NCI-H774 (cell line): ENCODE data around the gene ACVRL1.

Experiments
- DNase-seq: peaks from one replicate; lab custom pipeline; 2025; lab: John Stamatoyannopoulos, UW

ACVRL1 gene

GRCh38 chr12:51917746-51918453 is 10.6 kb downstream of the ACVRL1 start:
- DNase-seq, result no peak

DNA sequence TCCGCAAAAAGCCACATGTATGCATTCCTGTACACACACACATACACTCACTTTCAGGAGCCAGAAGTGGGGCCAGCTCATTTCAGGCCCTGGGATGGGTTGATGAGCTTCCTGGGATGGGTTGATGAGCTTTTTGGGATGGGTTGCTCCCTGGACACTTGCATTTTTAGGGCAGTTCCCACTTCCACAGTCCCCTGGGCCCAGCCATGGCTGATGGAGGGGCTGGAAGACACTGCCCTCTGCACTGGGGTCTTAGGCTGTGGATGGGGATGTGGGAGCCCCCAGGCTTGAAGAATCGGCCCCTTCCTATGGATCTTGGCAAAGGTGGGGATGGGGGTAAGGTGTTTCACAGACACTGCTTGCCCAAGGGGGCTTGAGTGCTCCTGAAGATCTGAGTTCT is 12.7 kb downstream of the ACVRL1 start:
- no peak for DNase-seq

DNA sequence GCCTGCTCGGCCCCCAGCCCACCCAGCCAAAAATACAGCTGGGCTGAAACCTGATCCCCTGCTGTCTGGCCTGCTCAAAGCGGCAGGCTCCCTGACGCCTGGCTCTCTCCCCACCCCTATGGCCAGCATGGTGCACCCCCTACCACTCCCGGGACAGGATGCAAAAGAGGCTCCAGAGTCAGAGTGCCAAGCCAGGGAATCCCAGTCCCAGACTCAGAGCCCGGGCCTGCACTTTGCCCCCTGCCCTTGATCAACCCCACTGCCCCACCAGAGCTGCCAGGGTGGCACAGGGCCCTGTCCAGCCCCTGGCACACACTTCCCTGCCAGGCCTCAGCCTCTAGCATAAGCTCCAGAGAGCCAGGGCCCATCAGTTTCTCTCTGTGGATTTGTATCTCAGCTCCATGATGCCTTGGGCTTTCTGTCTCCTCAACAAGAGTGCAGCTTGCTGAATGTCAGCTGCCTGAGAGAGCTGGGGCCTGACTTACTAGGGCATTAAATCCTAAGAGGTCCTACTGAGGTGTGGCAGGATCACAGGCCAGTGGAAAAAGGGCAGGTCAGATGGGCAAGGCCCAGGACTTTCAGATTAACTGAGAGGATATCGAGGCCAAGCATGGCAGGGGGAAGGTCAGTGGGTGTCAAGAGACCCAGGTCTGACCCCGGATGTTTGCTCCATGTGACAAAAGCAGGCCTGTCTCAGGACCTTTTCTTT is 13.9 kb downstream of the ACVRL1 start:
- DNase-seq, result no peak

- no peak for DNase-seq
Observed at GRCh38 chr12:51922146-51922545, 14.8 kb downstream of the ACVRL1 start.

DNA sequence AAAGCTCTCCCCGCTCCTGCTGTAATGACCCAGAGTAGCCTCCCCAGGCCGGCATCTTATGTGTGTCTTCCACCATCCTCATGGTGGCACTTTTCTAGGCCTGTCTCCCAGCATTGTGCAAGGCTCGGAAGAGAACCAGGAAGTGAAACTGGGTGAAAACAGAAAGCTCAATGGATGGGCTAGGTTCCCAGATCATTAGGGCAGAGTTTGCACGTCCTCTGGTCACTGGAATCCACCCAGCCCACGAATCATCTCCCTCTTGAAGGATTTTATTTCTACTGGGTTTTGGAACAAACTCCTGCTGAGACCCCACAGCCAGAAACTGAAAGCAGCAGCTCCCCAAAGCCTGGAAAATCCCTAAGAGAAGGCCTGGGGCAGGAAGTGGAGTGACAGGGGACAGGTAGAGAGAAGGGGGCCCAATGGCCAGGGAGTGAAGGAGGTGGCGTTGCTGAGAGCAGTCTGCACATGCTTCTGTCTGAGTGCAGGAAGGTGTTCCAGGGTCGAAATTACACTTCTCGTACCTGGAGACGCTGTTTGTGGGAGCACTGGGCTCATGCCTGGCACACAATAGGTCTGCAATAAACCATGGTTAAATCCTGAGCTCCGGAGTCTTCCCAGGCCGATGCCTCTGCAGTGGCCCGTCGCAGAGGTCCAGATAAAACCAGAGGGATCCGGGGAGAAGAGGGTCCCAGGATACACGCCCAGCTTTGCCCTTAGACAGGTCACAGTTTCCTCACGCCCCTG is 15.6 kb downstream of the ACVRL1 start:
- DNase-seq, result no peak

- DNase-seq, result no peak
Observed at GRCh38 chr12:51923506-51924365, 16.4 kb downstream of the ACVRL1 start.

GRCh38 chr12:51924551-51925319 is 17.4 kb downstream of the ACVRL1 start:
- no peak for DNase-seq

DNA sequence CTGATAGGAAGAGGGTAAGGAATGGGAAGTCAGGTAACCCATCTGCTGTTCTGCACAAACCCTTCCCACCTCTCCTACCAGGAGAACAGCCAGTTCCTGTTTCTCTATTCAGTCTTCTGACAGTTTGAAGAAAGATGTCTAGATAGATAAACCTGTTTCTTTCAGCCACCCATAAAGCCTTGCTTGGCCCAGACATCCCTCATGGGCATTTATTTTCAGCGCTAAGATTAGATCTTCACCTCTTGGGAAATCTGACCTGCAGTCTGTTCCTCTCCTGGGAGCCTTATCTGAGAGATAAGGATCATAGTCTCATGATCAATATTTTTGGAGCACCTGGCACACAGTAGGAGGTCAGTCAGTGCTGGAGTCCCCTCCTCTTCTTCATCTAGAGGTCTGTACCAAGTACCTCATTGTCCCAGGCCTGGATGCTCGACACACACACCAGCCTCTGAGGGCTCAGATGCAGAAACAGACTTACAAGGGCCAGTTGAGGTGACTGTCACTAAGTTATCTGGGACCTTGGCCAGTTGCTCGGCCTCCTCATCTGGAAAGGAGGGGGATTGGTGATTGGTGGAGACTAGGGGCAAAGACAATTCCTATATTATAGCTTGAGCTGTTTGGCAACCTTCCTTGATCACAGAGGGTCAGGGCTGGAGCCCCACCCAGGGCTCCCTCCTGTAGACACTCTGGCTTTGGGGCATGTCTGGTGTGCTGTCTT is 18.2 kb downstream of the ACVRL1 start:
- DNase-seq, result no peak

DNA sequence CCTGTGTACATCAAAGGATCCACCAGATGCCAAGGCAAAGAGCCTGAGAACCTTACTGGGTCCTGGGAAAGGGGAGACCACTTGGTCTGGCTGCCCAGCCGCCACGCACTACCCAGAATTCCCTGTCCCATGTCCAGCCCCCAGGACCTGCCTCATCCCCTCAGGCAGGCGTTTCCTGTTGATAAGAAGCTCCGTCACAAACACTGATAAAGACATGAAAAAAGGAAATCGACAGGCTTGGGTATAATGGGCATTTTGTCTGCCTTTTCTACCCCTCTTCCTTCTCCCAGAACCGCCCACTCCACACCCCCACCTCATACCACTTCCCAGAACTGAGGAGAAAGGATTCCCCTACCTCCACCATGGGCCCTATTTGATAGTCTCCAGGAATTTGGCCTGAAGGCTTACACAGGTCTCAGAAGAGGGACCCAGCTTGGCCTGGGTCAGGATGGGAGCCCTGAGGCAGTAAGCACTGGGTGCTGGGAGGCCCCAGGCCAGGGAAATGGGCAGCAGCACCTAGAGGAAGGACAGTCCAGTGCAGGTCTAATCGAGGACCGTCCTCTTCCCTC is 18.8 kb downstream of the ACVRL1 start:
- no peak for DNase-seq

DNA sequence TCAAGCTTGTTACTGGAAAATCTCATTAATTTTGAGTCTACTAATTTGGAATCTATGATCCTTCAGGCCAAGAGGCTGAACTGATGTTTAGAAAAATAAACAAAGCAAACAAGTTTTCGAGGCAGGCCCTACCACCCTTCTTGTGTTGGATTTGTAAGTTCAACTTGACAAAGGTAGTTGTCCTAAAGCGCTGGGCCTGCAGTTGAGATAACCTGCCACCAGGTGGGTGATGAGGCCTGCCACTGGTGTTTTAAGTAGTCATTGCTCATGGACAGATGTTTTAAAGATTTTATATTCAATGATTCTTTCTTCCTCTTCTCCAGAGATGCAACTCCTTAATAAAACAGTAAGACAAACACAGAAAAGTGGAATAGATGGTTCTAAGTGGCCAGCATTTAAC is 19.4 kb downstream of the ACVRL1 start:
- no peak for DNase-seq

- no peak for DNase-seq
Observed at GRCh38 chr12:51932218-51933076, 25.1 kb downstream of the ACVRL1 start.

- DNase-seq, result no peak
Observed at GRCh38 chr12:51934080-51934479, 26.8 kb downstream of the ACVRL1 start.

DNA sequence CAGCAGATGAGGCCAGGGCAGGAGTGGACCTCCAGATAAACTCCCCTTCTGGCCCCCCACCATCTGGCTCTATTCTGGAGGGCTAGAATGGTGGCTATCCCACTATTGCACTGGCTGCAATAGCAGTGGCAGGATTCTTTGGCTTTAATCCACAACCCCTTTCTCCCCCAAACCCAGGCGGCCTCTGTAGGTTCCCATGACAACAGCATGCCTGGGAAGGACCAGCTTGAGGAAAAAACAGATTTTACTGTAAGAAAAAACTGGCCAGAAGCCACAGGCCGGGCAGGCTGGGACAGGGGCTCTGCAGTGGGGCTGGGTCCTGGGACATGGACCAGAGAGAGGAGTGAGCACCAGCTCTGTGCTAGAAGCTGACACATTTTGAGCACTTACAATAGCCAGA is 30.6 kb downstream of the ACVRL1 start:
- DNase-seq, result no peak

DNA sequence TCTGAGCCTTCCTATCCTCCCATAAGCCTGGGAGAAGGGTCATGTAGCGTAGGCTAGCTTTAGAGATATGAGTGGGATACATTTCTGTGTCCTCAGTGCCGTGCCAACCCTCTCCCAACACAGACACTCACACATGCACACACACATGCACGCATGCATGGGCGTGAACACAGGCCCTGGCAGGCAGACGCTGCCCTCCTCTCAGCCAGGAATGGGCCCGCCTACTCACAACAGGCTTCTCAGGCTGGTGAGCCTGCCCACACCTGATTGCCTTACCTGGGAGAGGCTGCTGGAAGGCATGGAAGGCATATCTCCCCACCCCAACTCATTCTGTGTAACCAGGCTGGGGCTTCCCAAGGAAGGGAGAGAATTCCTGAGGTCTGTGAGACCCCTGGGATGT is 31.4 kb downstream of the ACVRL1 start:
- no peak for DNase-seq

DNA sequence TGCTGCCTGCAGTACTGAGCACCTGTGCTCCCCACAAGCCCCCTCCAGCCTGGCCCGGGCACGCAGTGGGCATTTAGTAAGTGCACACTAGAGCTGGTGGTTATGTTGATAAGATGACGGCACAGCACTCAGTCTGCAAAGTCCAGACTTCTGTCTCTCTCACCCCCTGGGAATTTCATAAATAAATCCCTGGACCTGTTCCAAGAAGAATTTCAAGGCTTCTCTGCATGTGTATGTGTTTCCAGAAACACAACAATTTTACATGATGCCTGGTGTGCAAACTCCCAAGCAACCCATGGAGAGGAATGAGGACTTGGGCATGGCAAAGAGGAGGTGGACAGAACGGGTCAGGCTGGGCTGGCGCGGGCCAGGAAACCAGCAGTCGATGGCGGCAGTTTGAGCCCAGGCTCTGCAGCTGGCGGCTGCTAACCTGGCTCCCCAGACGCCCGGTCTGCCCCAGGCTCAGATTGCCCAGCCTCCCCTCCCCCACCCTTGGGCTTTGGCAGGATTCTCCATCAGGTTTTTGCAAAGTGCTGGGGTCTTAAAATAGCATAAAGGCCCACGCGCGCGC is 33.8 kb downstream of the ACVRL1 start:
- DNase-seq, result no peak

DNA sequence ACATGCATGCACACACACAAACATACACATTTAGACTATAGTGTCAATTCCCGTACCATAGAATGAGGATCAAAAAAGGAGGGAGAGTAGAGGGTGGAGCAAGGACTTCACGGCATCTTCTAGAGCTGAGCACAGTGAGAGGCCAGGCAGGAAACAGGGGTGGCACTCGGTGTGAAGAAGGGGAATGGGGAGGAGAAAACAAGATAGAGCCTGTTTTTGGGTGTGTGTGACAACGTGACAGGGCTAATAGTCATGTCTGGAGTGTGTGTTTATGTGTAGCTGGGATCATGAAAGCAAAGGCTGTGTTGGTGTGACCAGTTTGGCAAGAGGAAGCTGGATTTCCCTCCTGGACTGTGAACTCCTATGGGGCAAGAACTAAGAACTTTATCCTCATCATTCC is 34.3 kb downstream of the ACVRL1 start:
- no peak for DNase-seq

GRCh38 chr12:51942056-51942455 is 34.8 kb downstream of the ACVRL1 start:
- no peak for DNase-seq

- no peak for DNase-seq
Observed at GRCh38 chr12:51942501-51943000, 35.2 kb downstream of the ACVRL1 start.

DNA sequence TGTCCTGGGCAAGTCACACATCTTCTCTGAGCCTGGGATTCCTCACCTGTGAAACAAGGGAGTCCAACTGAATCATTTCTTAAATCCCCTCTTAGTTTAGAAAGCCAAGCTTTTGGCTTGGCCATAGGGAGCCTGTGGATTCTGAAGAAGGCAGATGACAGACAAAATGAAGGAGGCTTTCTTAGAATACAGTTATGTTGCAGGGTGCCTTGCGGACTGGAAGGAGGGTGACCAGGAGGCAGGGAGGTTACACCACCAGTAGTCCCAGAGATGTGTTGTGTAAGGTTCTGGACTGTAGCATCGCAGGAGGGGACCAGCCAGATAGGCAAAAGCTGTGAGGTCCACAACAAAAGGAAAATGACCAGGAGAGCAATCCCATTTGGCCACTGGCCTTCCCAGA is 36.0 kb downstream of the ACVRL1 start:
- no peak for DNase-seq
